Upper lobe of left lung (tissue), 6 donors: ENCODE data around the gene KAT6B. TPM values are rescaled to one million over a fixed set of nuclear protein-coding genes. Genes with fewer than 3 reads are reported as not detected.
"Not testable (repeated sequence)": the region's sequence is repeated elsewhere in the genome, so short reads cannot be mapped to it uniquely, and the experiment has no call there.

Source experiments
- ATAC-seq, 2 donors: fragments of 200-7000 bp; cut with Tn5 transposase; one replicate each; pipeline ENCODE4 v1.9.1; 2022; ENCODE audit warnings: mild to moderate bottlenecking in 2 of 2, moderate library complexity in 2 of 2; ENCODE audit not compliant: low FRiP score in 2 of 2
- DNase-seq, 2 donors: peaks; one replicate each; pipeline ENCODE4 v3.0.0-alpha.2; 2019 to 2020
- H3K27ac ChIP-seq, 4 donors: fragments of 200-600 bp; sonication (generic); one replicate each; pipeline ENCODE4 v1.5.1; 2016 to 2019
- H3K27me3 ChIP-seq, 4 donors: fragments of 200-600 bp; sonication (generic); one replicate each; pipeline ENCODE4 v1.5.1; 2017 to 2019
- H3K36me3 ChIP-seq, 4 donors: fragments of 200-600 bp; sonication (generic); one replicate each; pipeline ENCODE4 v1.5.1; 2016 to 2019
- H3K4me1 ChIP-seq, 4 donors: fragments of 200-600 bp; sonication (generic); one replicate each; pipeline ENCODE4 v1.5.1; 2018 to 2019
- H3K4me3 ChIP-seq, 4 donors: fragments of 200-600 bp; sonication (generic); one replicate each; pipeline ENCODE4 v1.5.1; 2017 to 2019; ENCODE audit warnings: mild to moderate bottlenecking in 2 of 4, moderate library complexity in 1 of 4
- H3K9me3 ChIP-seq, 4 donors: fragments of 200-600 bp; sonication (generic); one replicate each; pipeline ENCODE4 v1.5.1; 2018 to 2019
- CTCF ChIP-seq, 6 experiments: fragments of 450-650 bp in 4 of 6; fragments of 200-600 bp in 2 of 6; sonication (generic) in 2 of 6; IDR thresholded peaks; one replicate each; pipeline ENCODE4 v1.5.1; 2016 to 2019; ENCODE audit warnings: antibody characterized with exemption in 6 of 6
- EP300 ChIP-seq, 4 donors: sonication (generic); formaldehyde crosslinking; IDR thresholded peaks; one replicate each; pipeline ENCODE4 v1.5.1; 2017; ENCODE audit warnings: antibody characterized with exemption in 4 of 4, control low read depth in 2 of 4
- POLR2A ChIP-seq, 4 donors: fragments of 450-650 bp; IDR thresholded peaks; one replicate each; pipeline ENCODE4 v1.5.1; 2016 to 2017; ENCODE audit warnings: antibody characterized with exemption in 4 of 4, mild to moderate bottlenecking in 2 of 4
- POLR2AphosphoS5 ChIP-seq, 2 donors: sonication (generic); formaldehyde crosslinking; IDR thresholded peaks; one replicate each; pipeline ENCODE4 v1.5.1; 2017; ENCODE audit warnings: antibody characterized with exemption in 2 of 2
- WGBS, 2 donors: methylation state at CpG; one replicate each; pipeline ENCODE4 v1.1.5; 2017 to 2018; 5-methylcytosine and 5-hydroxymethylcytosine counted together
- total RNA-seq, 6 donors: library from RNA; depleted of rRNA in 4 of 6; stranded (reverse); fragments of >200 nt in 4 of 6; gene quantifications; one replicate each; pipeline versions ENCODE4 v1.1.0 to v1.2.1, GENCODE V29; 2016 to 2021
- donor health status: DM: no; HTN: no; CAD: no; lungs with moderate emphysema.
- donor health status: DM: no; HTN: yes; CAD: no; lungs with severe emphysema.

KAT6B gene
- total RNA-seq, 6 donors from 2014 or later = 35.2 to 78.4 (median 38.0) TPM

DNA sequence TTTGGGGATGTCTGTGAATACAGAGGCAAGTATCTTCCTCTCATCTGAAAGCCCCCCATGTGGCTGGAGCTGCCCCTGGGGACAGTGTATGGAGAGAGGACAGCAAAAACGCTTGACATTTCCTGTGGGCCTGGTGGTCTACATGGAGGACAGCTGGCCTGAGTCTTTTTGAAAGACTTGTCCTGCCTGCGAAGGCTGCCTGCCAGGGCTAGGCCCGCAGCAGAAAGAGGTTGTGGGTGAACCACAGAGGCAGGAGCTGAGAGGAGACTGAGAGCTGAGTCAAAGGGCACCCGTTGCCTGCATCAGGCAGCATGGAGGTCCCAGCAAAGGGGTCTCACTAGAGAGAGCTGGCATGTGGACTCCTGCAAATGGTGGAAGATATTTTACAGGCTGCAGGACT lies 66.4 kb downstream of the KAT6B start:
- no peaks in the 10 kb centered on the region for H3K27me3 ChIP-seq
- H3K27ac ChIP-seq = no peak overlapping the region
- peaks cover 15 to 20% (median 16%) of the 10 kb centered on the region in 4 donors for H3K4me1 ChIP-seq
- DNase-seq = no peak
- peak in 1 of 2 donors; percentile 8 for ATAC-seq
- no peaks in the 10 kb centered on the region for H3K36me3 ChIP-seq
- no peak overlapping the region for H3K4me3 ChIP-seq
- no peaks in the 10 kb centered on the region for H3K9me3 ChIP-seq
- TF ChIP-seq POLR2A (IDR thresholded peaks at IDR 0.05) = no peak
- TF ChIP-seq CTCF (IDR thresholded peaks at IDR 0.05) = no peak
- no peak for TF ChIP-seq POLR2AphosphoS5 (IDR thresholded peaks at IDR 0.05)
- TF ChIP-seq EP300 (IDR thresholded peaks at IDR 0.05) = no peak
- WGBS, 2 donors = 67 to 84% methylated on average over 3 to 4 of the region's 4 CpGs

GRCh38 chr10:74893329-74893728 lies 66.9 kb downstream of the KAT6B start:
- ATAC-seq, H3K36me3 ChIP-seq, H3K27me3 ChIP-seq, H3K27ac ChIP-seq, H3K4me3 ChIP-seq, H3K9me3 ChIP-seq, DNase-seq: not testable (repeated sequence)
- H3K4me1 ChIP-seq = peaks cover 19 to 23% (median 20%) of the 10 kb centered on the region in 4 donors
- 94% methylated on average over 6 of the region's 6 CpGs for WGBS, 2 donors

GRCh38 chr10:74896788-74897527 lies 70.6 kb downstream of the KAT6B start:
- no peaks in the 10 kb centered on the region for H3K27me3 ChIP-seq
- H3K27ac ChIP-seq = no peak overlapping the region
- no peak for ATAC-seq
- H3K4me3 ChIP-seq = no peak overlapping the region
- DNase-seq = no peak
- 43 to 62% methylated on average over 5 of the region's 5 CpGs for WGBS, 2 donors
- H3K4me1 ChIP-seq = peaks cover 24 to 27% (median 25%) of the 10 kb centered on the region in 4 donors
- H3K9me3 ChIP-seq = no peaks in the 10 kb centered on the region
- no peaks in the 10 kb centered on the region for H3K36me3 ChIP-seq
- TF ChIP-seq CTCF (IDR thresholded peaks at IDR 0.05) = no peak
- no peak for TF ChIP-seq EP300 (IDR thresholded peaks at IDR 0.05)
- TF ChIP-seq POLR2A (IDR thresholded peaks at IDR 0.05) = no peak

DNA sequence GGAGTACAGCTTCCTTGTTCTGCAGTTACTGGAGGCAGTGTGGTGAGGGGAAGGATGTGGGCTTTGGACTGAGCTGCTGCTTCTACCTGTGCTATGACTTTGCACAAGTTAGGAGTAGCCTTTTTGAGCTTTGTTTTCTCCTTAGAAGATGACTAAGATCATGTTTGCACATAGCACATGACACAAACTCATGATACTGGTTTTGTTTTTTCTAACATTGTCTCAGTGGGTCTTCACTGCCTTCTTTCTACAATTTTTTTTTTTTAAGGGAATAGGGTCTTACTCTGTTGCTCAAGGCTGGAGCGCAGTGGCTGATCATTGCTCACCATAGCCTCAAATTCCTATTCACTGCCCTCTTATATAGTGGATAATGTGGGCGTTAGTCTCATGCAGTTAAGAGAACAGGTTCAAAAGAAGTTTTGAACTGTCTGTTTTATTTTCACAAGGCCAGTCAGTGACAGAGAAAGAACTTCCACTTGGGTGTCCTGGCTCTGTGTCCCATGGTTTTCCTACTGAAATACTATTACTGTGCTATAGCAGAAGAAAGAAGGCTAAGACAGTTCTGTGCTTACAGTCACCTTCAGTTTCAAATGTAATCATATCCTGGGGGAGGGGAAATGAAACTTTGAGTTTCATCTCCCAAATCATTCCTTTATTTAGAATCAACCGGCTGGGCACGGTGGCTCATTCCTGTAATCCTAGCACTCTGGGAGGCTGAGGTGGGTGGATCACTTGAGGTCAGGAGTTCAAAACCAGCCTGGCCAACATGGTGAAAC lies 72.0 kb downstream of the KAT6B start:
- H3K4me1 ChIP-seq = peaks cover 24 to 29% (median 27%) of the 10 kb centered on the region in 4 donors
- 75 to 83% methylated on average over 4 of the region's 4 CpGs for WGBS, 2 donors
- no peak for ATAC-seq
- no peaks in the 10 kb centered on the region for H3K9me3 ChIP-seq
- DNase-seq = peak in 1 of 2 donors; percentile 26
- no peak for TF ChIP-seq EP300 (IDR thresholded peaks at IDR 0.05)
- TF ChIP-seq POLR2AphosphoS5 (IDR thresholded peaks at IDR 0.05) = no peak
- no peak for TF ChIP-seq CTCF (IDR thresholded peaks at IDR 0.05)
- TF ChIP-seq POLR2A (IDR thresholded peaks at IDR 0.05) = no peak
- H3K4me3 ChIP-seq = no peak overlapping the region
- no peak overlapping the region for H3K27ac ChIP-seq
- no peaks in the 10 kb centered on the region for H3K36me3 ChIP-seq
- no peaks in the 10 kb centered on the region for H3K27me3 ChIP-seq

- H3K36me3 ChIP-seq = no peaks in the 10 kb centered on the region
- no peak overlapping the region for H3K27ac ChIP-seq
- no peaks in the 10 kb centered on the region for H3K9me3 ChIP-seq
- no peak for TF ChIP-seq CTCF (IDR thresholded peaks at IDR 0.05)
- no peak for TF ChIP-seq POLR2AphosphoS5 (IDR thresholded peaks at IDR 0.05)
- 86 to 90% methylated on average over 5 of the region's 5 CpGs for WGBS, 2 donors
- H3K27me3 ChIP-seq = no peaks in the 10 kb centered on the region
- H3K4me3 ChIP-seq = no peak overlapping the region
- H3K4me1 ChIP-seq = peaks cover 24 to 29% (median 27%) of the 10 kb centered on the region in 4 donors
- peak in 1 of 2 donors; percentile 10 for ATAC-seq
- no peak for DNase-seq
Measured at GRCh38 chr10:74900297-74900696, 73.9 kb downstream of the KAT6B start.
